Measurements from ENCODE around the gene DAPK2.

The DAPK2 gene

GRCh38 chr15:63918901-63919348, 127.4 kb downstream of the DAPK2 start:
- no peak for DNase-seq (ENCODE audit: low read depth)
- TF ChIP-seq CTCF (conservative IDR thresholded peaks at IDR 0.05; ENCODE audit: control insufficient read depth, insufficient read depth, low read depth, low read length), result no peak
- H3K4me3 ChIP-seq (ENCODE audit: control insufficient read depth, low read depth, low read length), result no peak overlapping the region

GRCh38 chr15:63918317-63918672, 128.0 kb downstream of the DAPK2 start:
- no peak for DNase-seq (ENCODE audit: low read depth)
- TF ChIP-seq CTCF (conservative IDR thresholded peaks at IDR 0.05; ENCODE audit: control insufficient read depth, insufficient read depth, low read depth, low read length), result no peak
- H3K4me3 ChIP-seq (ENCODE audit: control insufficient read depth, low read depth, low read length), result no peak overlapping the region

GRCh38 chr15:63917588-63918316, 128.5 kb downstream of the DAPK2 start:
- no peak overlapping the region for H3K4me3 ChIP-seq (ENCODE audit: control insufficient read depth, low read depth, low read length)
- no peak for TF ChIP-seq CTCF (conservative IDR thresholded peaks at IDR 0.05; ENCODE audit: control insufficient read depth, insufficient read depth, low read depth, low read length)
- DNase-seq (ENCODE audit: low read depth), result no peak

GRCh38 chr15:63915873-63916771, 130.2 kb downstream of the DAPK2 start:
- peak; percentile 36 for TF ChIP-seq CTCF (conservative IDR thresholded peaks at IDR 0.05; ENCODE audit: control insufficient read depth, insufficient read depth, low read depth, low read length)
- no peak overlapping the region for H3K4me3 ChIP-seq (ENCODE audit: control insufficient read depth, low read depth, low read length)
- no peak for DNase-seq (ENCODE audit: low read depth)

- TF ChIP-seq CTCF (conservative IDR thresholded peaks at IDR 0.05; ENCODE audit: control insufficient read depth, insufficient read depth, low read depth, low read length), result no peak
- no peak overlapping the region for H3K4me3 ChIP-seq (ENCODE audit: control insufficient read depth, low read depth, low read length)
- DNase-seq (ENCODE audit: low read depth), result no peak
These were observed 130.9 kb downstream of the DAPK2 start for GRCh38 chr15:63915209-63915872.

- TF ChIP-seq CTCF (conservative IDR thresholded peaks at IDR 0.05; ENCODE audit: control insufficient read depth, insufficient read depth, low read depth, low read length), result no peak
- DNase-seq (ENCODE audit: low read depth), result no peak
- H3K4me3 ChIP-seq (ENCODE audit: control insufficient read depth, low read depth, low read length), result no peak overlapping the region
These were observed 132.4 kb downstream of the DAPK2 start for GRCh38 chr15:63913786-63914315.
